Ovary (tissue), 9 donors: ENCODE data around the gene RIN3. TPM values are rescaled to one million over a fixed set of nuclear protein-coding genes. Genes with fewer than 3 reads are reported as not detected.

Experiments used
- DNase-seq, 5 donors: peaks; one replicate each; pipeline ENCODE4 v3.0.0-alpha.2; 2019 to 2020
- H3K27ac ChIP-seq, 2 donors: fragments of 200-600 bp; one replicate each; pipeline versions ENCODE4 v1.5.1 to v1.8.0; 2019 to 2022
- H3K27me3 ChIP-seq: fragments of 200-600 bp; one replicate; pipeline ENCODE4 v1.8.0; 2022
- H3K36me3 ChIP-seq: fragments of 200-600 bp; sonication (generic); one replicate; pipeline ENCODE4 v1.5.1; 2019
- H3K4me1 ChIP-seq: one replicate; pipeline ENCODE4 v1.8.1; 2013; ENCODE audit warnings: mild to moderate bottlenecking, moderate library complexity; ENCODE audit not compliant: insufficient read depth
- H3K4me3 ChIP-seq: fragments of 200-600 bp; sonication (generic); one replicate; pipeline ENCODE4 v1.5.1; 2017
- H3K9me3 ChIP-seq, 2 donors: fragments of 200-600 bp in 1 of 2; sonication (generic) in 1 of 2; one replicate each; pipeline versions ENCODE4 v1.5.1 to v1.8.1; 2013 to 2019; ENCODE audit warnings: mild to moderate bottlenecking in 1 of 2, moderate library complexity in 1 of 2
- CTCF ChIP-seq, 3 donors: fragments of 450-650 bp in 2 of 3; fragments of 200-600 bp in 1 of 3; IDR thresholded peaks; one replicate each; pipeline versions ENCODE4 v1.5.1 to v1.8.0; 2016 to 2022; ENCODE audit warnings: antibody characterized with exemption in 3 of 3, mild to moderate bottlenecking in 1 of 3
- EP300 ChIP-seq: sonication (generic); formaldehyde crosslinking; IDR thresholded peaks from one replicate; pipeline ENCODE4 v1.6.1; 2017; ENCODE audit warnings: antibody characterized with exemption
- POLR2A ChIP-seq: fragments of 450-650 bp; IDR thresholded peaks from one replicate; pipeline ENCODE4 v1.6.1; 2017; ENCODE audit warnings: antibody characterized with exemption, mild to moderate bottlenecking, moderate library complexity
- WGBS, 3 donors: extraction: QIAGEN DNeasy Blood & Tissue Kit in 1 of 3; methylation state at CpG; one replicate each; pipeline versions ENCODE4 v1.1.5 to v1.1.7; 2013 to 2017; 5-methylcytosine and 5-hydroxymethylcytosine counted together
- intact Hi-C, 4 donors: fragments of 100-400 bp; cut with DNase I; formaldehyde crosslinking; loops; one replicate each; pipeline versions ENCODE4 v1.11.0 to v1.15.1; 2022 to 2023
- polyA plus RNA-seq, 2 donors: library from polyadenylated mRNA; stranded (reverse); fragments of 200-250 nt in 1 of 2; fragments of 350-450 nt in 1 of 2; fragmentation: Illumina TruSeq in 1 of 2; extraction: RNeasy Lipid Tissue Mini Kit (QIAGEN cat#74804) in 1 of 2; gene quantifications; one replicate each; pipeline ENCODE4 v1.2.3, GENCODE V29; 2013 to 2014
- total RNA-seq, 7 donors: library from RNA; depleted of rRNA in 2 of 7; stranded (reverse); fragments of >200 nt in 2 of 7; fragmentation: NEBNext Ultra II Directional in 3 of 7; extraction: Animal tissue kit (Norgen Biotek cat#: 25700) in 3 of 7; gene quantifications; one replicate each; pipeline versions ENCODE4 v1.1.0 to v1.2.4, GENCODE V29; 2016 to 2023
- donor health status: DM: no; HTN: no; CAD: no; lungs with moderate emphysema.
- donor health status: DM: no; HTN: no; CAD: no.
- donor health status: Bipolar disorder and iron deficiency.
- donor health status: DM: yes; HTN: yes; CAD: no.
- donor health status: DM: no; HTN: no; CAD: no.
- donor health status: DM: yes; HTN: yes; CAD: no.

The RIN3 gene
- total and polyA plus RNA-seq, 9 donors, result 3.8 to 27.9 (median 13.9) TPM

DNA sequence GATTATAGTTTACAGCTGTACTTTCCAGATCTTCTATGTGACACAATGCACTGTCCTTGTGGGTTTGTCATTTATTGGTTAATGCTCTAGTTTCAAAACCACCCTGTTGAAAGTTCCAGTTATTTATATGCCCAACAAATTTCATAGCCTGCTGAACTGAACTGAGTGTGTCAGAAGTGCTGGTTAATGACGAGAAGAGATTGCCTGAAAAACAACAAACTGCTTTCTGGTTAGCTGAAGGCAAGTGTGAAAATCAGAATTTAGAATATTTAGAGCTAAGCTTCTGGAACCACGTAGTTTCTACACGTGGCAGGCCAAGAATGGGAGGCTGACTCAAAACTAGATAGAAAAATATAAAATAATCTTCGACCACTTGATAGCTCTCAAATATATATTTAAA is 19.1 kb upstream of the RIN3 start:
- DNase-seq, result no peak
- no peaks in the 10 kb centered on the region for H3K9me3 ChIP-seq
- TF ChIP-seq CTCF (IDR thresholded peaks at IDR 0.05) (no peak), EP300 (no peak), POLR2A (no peak)
- H3K4me3 ChIP-seq, result no peak overlapping the region
- no peaks in the 10 kb centered on the region for H3K4me1 ChIP-seq
- H3K27me3 ChIP-seq, result no peaks in the 10 kb centered on the region
- H3K27ac ChIP-seq, result no peak overlapping the region
- intact Hi-C loops, result no loop called here
- 72 to 77% (median 76%) methylated on average over 4 of the region's 4 CpGs for WGBS, 3 donors
- H3K36me3 ChIP-seq, result no peaks in the 10 kb centered on the region

DNA sequence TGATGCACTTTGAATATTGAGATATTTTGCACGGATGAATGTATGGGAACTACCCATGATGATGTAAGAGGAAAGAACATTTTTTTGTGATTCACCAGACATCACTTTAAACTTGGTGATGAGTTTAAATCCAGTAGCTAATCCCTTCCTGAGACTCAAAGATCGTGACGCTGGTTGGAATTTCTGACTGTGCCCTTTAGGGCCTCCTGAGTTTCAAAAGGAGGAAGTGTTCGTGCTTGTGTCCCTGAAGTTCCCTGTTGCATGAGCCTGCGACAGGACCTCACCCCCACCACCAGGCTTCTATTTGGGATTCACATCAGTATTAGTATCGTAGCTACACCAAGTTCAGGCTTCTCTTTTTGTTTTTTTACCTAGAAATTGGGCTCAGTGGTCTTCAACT is 18.6 kb upstream of the RIN3 start:
- TF ChIP-seq POLR2A, result no peak
- no peak for TF ChIP-seq CTCF (IDR thresholded peaks at IDR 0.05)
- no peak for TF ChIP-seq EP300
- Histone ChIP-seq H3K9me3 (no peaks in the 10 kb centered on the region), H3K27me3 (no peaks in the 10 kb centered on the region), H3K4me1 (no peaks in the 10 kb centered on the region), H3K36me3 (no peaks in the 10 kb centered on the region), H3K4me3 (no peak overlapping the region), H3K27ac (no peak overlapping the region)
- no peak for DNase-seq
- WGBS, 3 donors, result 83 to 87% (median 84%) methylated on average over 6 of the region's 6 CpGs
- intact Hi-C loops, result no loop called here

GRCh38 chr14:92496191-92496857 is 17.3 kb upstream of the RIN3 start:
- Histone ChIP-seq H3K27me3 (no peaks in the 10 kb centered on the region), H3K4me1 (no peaks in the 10 kb centered on the region), H3K36me3 (no peaks in the 10 kb centered on the region), H3K4me3 (no peak overlapping the region), H3K27ac (no peak overlapping the region), H3K9me3 (no peaks in the 10 kb centered on the region)
- WGBS, 3 donors, result 82 to 84% (median 84%) methylated on average over 6 of the region's 6 CpGs
- DNase-seq, result no peak
- TF ChIP-seq EP300 (no peak), POLR2A (no peak)
- intact Hi-C loops, result no loop called here

DNA sequence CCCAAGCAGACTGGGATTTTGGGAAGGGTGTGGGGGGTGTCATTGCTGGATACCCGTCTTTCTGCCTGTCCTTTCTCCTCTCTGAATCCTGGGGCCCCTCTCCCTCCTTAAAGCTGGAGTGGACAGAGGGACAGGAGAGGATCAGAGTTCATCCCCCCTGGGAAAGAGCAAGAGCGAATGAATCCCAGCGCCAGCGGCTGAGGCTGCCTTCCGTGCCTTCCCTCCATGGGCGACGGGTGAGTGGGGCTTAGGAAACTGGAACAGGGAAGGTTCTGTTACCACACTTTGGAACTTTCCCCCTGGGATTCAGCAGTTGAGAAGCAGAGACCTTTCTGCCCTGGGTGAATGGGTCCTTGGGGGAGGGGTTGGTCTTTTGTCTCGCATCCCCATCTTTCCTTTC is 16.2 kb upstream of the RIN3 start:
- no peaks in the 10 kb centered on the region for H3K9me3 ChIP-seq
- TF ChIP-seq POLR2A (no peak), CTCF (IDR thresholded peaks at IDR 0.05) (no peak), EP300 (no peak)
- 89 to 96% (median 89%) methylated on average over 8 of the region's 8 CpGs for WGBS, 3 donors
- no peak for DNase-seq
- H3K27ac ChIP-seq, result no peak overlapping the region
- H3K36me3 ChIP-seq, result no peaks in the 10 kb centered on the region
- intact Hi-C loops, result no loop called here
- no peaks in the 10 kb centered on the region for H3K27me3 ChIP-seq
- H3K4me1 ChIP-seq, result no peaks in the 10 kb centered on the region
- no peak overlapping the region for H3K4me3 ChIP-seq

GRCh38 chr14:92499234-92499633 is 14.3 kb upstream of the RIN3 start:
- H3K27ac ChIP-seq, result no peak overlapping the region
- WGBS, 3 donors, result 84 to 88% (median 87%) methylated on average over 3 of the region's 3 CpGs
- H3K4me1 ChIP-seq, result no peaks in the 10 kb centered on the region
- TF ChIP-seq POLR2A, result no peak
- TF ChIP-seq CTCF (IDR thresholded peaks at IDR 0.05), result no peak
- no peak for TF ChIP-seq EP300
- no peaks in the 10 kb centered on the region for H3K9me3 ChIP-seq
- no peaks in the 10 kb centered on the region for H3K27me3 ChIP-seq
- no peak for DNase-seq
- no peak overlapping the region for H3K4me3 ChIP-seq
- H3K36me3 ChIP-seq, result no peaks in the 10 kb centered on the region
- intact Hi-C loops, result no loop called here
